ENCODE measurements around the gene TUBA3D.

DNA sequence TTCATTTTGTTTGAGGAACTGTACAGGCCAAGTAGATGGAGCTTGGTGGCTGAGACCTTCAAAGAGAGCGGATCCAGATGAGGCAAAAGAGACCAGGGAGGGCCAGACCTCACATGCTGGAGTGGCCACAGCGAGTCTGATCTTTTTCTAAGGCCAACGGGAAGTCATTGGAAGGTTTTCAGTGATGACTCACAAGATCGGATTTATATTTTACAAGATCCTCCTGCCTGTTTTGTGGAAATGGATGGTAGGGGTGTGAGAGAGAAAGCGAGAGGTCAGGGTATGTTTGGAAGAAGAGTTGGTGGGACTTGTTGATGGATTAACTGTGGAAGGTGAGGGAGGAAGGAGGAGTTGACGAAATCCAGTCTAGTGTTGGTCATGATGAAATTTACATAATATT, 44.6 kb upstream of the TUBA3D start:
- TF ChIP-seq, protein P1, sequence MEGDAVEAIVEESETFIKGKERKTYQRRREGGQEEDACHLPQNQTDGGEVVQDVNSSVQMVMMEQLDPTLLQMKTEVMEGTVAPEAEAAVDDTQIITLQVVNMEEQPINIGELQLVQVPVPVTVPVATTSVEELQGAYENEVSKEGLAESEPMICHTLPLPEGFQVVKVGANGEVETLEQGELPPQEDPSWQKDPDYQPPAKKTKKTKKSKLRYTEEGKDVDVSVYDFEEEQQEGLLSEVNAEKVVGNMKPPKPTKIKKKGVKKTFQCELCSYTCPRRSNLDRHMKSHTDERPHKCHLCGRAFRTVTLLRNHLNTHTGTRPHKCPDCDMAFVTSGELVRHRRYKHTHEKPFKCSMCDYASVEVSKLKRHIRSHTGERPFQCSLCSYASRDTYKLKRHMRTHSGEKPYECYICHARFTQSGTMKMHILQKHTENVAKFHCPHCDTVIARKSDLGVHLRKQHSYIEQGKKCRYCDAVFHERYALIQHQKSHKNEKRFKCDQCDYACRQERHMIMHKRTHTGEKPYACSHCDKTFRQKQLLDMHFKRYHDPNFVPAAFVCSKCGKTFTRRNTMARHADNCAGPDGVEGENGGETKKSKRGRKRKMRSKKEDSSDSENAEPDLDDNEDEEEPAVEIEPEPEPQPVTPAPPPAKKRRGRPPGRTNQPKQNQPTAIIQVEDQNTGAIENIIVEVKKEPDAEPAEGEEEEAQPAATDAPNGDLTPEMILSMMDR (IDR thresholded peaks at IDR 0.05) = no peak
- no peak for TF ChIP-seq POLR2A (IDR thresholded peaks at IDR 0.05)
